Measurements from ENCODE around the gene OAS3.

Gene OAS3

GRCh38 chr12:112937741-112938719 is at the start of gene OAS3:
Gene OAS3, plus strand, starts transcription at chr12:112938474. Its CDS starts 57 bp downstream, at chr12:112938531.
- in situ Hi-C loops (cut with HindIII; ENCODE audit: low pct_unique_long_range_greater_than_20kb, low sequenced_read_pairs), result no loop called here
- DNase-seq (ENCODE audit: low read depth in 1 of 2, low spot score in 1 of 2), result peak; percentile 84 to 94
- TF ChIP-seq JUND (IDR thresholded peaks at IDR 0.05; ENCODE audit: low read depth), result no peak

GRCh38 chr12:112891093-112892024 is 46.9 kb upstream of the OAS3 start:
- in situ Hi-C loops (cut with HindIII; ENCODE audit: low pct_unique_long_range_greater_than_20kb, low sequenced_read_pairs), result no loop called here
- no peak for TF ChIP-seq JUND (IDR thresholded peaks at IDR 0.05; ENCODE audit: low read depth)
- DNase-seq (ENCODE audit: low read depth in 1 of 2, low spot score in 1 of 2), result no peak

- peak in 1 of 2 experiments; percentile 27 for DNase-seq (ENCODE audit: low read depth in 1 of 2, low spot score in 1 of 2)
- TF ChIP-seq JUND (IDR thresholded peaks at IDR 0.05; ENCODE audit: low read depth), result no peak
- in situ Hi-C loops (cut with HindIII; ENCODE audit: low pct_unique_long_range_greater_than_20kb, low sequenced_read_pairs), result no loop called here
Measured at GRCh38 chr12:112892856-112893255, 45.4 kb upstream of the OAS3 start.

- in situ Hi-C loops (cut with HindIII; ENCODE audit: low pct_unique_long_range_greater_than_20kb, low sequenced_read_pairs), result no loop called here
- TF ChIP-seq JUND (IDR thresholded peaks at IDR 0.05; ENCODE audit: low read depth), result no peak
- no peak for DNase-seq (ENCODE audit: low read depth in 1 of 2, low spot score in 1 of 2)
Measured at GRCh38 chr12:112894128-112894527, 44.1 kb upstream of the OAS3 start.

- in situ Hi-C loops (cut with HindIII; ENCODE audit: low pct_unique_long_range_greater_than_20kb, low sequenced_read_pairs), result no loop called here
- no peak for DNase-seq (ENCODE audit: low read depth in 1 of 2, low spot score in 1 of 2)
- TF ChIP-seq JUND (IDR thresholded peaks at IDR 0.05; ENCODE audit: low read depth), result no peak
Measured at GRCh38 chr12:112898380-112898779, 39.9 kb upstream of the OAS3 start.

GRCh38 chr12:112900298-112901145 is 37.8 kb upstream of the OAS3 start:
- peak; percentile 74 to 89 for DNase-seq (ENCODE audit: low read depth in 1 of 2, low spot score in 1 of 2)
- in situ Hi-C loops (cut with HindIII; ENCODE audit: low pct_unique_long_range_greater_than_20kb, low sequenced_read_pairs), result no loop called here
- TF ChIP-seq JUND (IDR thresholded peaks at IDR 0.05; ENCODE audit: low read depth), result no peak

- DNase-seq (ENCODE audit: low read depth in 1 of 2, low spot score in 1 of 2), result no peak
- in situ Hi-C loops (cut with HindIII; ENCODE audit: low pct_unique_long_range_greater_than_20kb, low sequenced_read_pairs), result no loop called here
- TF ChIP-seq JUND (IDR thresholded peaks at IDR 0.05; ENCODE audit: low read depth), result no peak
Measured at GRCh38 chr12:112901271-112901670, 37.0 kb upstream of the OAS3 start.

- no peak for DNase-seq (ENCODE audit: low read depth in 1 of 2, low spot score in 1 of 2)
- no peak for TF ChIP-seq JUND (IDR thresholded peaks at IDR 0.05; ENCODE audit: low read depth)
- in situ Hi-C loops (cut with HindIII; ENCODE audit: low pct_unique_long_range_greater_than_20kb, low sequenced_read_pairs), result no loop called here
Measured at GRCh38 chr12:112904571-112904970, 33.7 kb upstream of the OAS3 start.

- in situ Hi-C loops (cut with HindIII; ENCODE audit: low pct_unique_long_range_greater_than_20kb, low sequenced_read_pairs), result no loop called here
- no peak for DNase-seq (ENCODE audit: low read depth in 1 of 2, low spot score in 1 of 2)
- TF ChIP-seq JUND (IDR thresholded peaks at IDR 0.05; ENCODE audit: low read depth), result no peak
Measured at GRCh38 chr12:112905451-112906089, 32.7 kb upstream of the OAS3 start.

- TF ChIP-seq JUND (IDR thresholded peaks at IDR 0.05; ENCODE audit: low read depth), result no peak
- DNase-seq (ENCODE audit: low read depth in 1 of 2, low spot score in 1 of 2), result peak; percentile 54 to 60
- in situ Hi-C loops (cut with HindIII; ENCODE audit: low pct_unique_long_range_greater_than_20kb, low sequenced_read_pairs), result no loop called here
Measured at GRCh38 chr12:112906712-112907414, 31.4 kb upstream of the OAS3 start, which contains the start of gene OAS1. Gene OAS1, plus strand, starts transcription at chr12:112906962. Its CDS starts 78 bp downstream, at chr12:112907040.

Data from T47D (cell line).